GM12865 (cell line): ENCODE data around the gene HSPBP1.

ENCODE experiments used
- DNase-seq: peaks from one replicate; pipeline ENCODE4 v3.0.0; 2010; ENCODE audit warnings: low read depth
- H3K4me3 ChIP-seq: 2 replicates; pipeline ENCODE4 v1.5.1; 2011; ENCODE audit warnings: mild to moderate bottlenecking, low read depth, low read length, control low read depth
- TF ChIP-seq, protein P1 (sequence below): IDR thresholded peaks from 2 replicates; pipeline ENCODE4 v1.5.1; 2011; ENCODE audit warnings: low read length, control low read depth, low read depth, inconsistent platforms; ENCODE audit not compliant: insufficient read depth; ENCODE audit errors: missing control alignments

HSPBP1 gene

GRCh38 chr19:55223291-55224037 is 56.4 kb downstream of the HSPBP1 start:
- no peak for DNase-seq
- TF ChIP-seq, protein P1, sequence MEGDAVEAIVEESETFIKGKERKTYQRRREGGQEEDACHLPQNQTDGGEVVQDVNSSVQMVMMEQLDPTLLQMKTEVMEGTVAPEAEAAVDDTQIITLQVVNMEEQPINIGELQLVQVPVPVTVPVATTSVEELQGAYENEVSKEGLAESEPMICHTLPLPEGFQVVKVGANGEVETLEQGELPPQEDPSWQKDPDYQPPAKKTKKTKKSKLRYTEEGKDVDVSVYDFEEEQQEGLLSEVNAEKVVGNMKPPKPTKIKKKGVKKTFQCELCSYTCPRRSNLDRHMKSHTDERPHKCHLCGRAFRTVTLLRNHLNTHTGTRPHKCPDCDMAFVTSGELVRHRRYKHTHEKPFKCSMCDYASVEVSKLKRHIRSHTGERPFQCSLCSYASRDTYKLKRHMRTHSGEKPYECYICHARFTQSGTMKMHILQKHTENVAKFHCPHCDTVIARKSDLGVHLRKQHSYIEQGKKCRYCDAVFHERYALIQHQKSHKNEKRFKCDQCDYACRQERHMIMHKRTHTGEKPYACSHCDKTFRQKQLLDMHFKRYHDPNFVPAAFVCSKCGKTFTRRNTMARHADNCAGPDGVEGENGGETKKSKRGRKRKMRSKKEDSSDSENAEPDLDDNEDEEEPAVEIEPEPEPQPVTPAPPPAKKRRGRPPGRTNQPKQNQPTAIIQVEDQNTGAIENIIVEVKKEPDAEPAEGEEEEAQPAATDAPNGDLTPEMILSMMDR, result no peak
- H3K4me3 ChIP-seq, result no peak overlapping the region

- TF ChIP-seq, protein P1, result no peak
- no peak for DNase-seq
- H3K4me3 ChIP-seq, result no peak overlapping the region
Measured at GRCh38 chr19:55220525-55220924, 59.4 kb downstream of the HSPBP1 start.

GRCh38 chr19:55216461-55217198 is 63.3 kb downstream of the HSPBP1 start:
- peak; percentile 39 for DNase-seq
- H3K4me3 ChIP-seq, result no peak overlapping the region
- TF ChIP-seq, protein P1, result no peak

DNA sequence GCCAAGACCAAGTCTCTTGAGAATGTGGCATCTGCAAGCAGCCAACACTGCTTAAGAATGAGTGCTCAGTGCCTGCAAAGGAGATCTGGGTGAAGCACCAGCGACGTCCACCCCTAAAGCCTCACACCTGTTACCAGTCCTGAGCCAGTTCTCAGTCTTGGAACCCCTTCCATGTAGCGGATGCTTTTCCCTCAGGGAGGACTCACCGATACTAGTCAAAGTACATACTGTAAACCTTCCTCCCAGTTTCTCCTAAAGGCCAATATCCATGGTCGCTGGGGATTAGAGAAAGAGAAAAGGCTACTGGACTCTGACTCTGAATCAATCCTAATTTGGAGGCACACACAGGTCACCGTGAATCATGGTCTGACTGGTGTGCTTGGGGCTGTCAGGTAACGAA is 66.4 kb downstream of the HSPBP1 start:
- no peak overlapping the region for H3K4me3 ChIP-seq
- TF ChIP-seq, protein P1, result no peak
- DNase-seq, result no peak

DNA sequence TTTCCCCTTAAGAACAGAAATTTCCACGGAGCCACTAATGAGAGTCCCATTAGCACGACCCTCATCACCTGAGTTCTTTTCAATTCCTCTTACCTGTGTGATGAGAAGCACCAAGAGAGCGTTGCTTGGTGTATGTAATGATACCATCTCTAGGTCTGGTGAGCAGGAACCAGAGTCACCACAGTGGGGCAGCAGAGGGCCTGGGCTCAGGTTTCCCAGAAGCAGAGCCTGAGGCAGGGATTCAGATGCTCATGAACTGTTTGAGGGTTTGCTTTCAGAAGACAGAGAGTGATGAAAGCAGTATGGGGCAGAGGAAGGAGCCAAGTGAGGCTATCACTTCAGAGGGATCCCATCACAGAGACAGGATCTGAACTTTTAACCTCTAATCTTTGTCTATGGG is 67.5 kb downstream of the HSPBP1 start:
- TF ChIP-seq, protein P1, result peak; percentile 45
- peak; percentile 57 for DNase-seq
- H3K4me3 ChIP-seq, result no peak overlapping the region
